ENCODE data around the gene DGKZ. TPM values are rescaled to one million over a fixed set of nuclear protein-coding genes. Genes with fewer than 3 reads are reported as not detected.

The DGKZ gene
- total and polyA plus RNA-seq, 2 donors from 2014 or later, result 48.5 to 50.6 TPM

DNA sequence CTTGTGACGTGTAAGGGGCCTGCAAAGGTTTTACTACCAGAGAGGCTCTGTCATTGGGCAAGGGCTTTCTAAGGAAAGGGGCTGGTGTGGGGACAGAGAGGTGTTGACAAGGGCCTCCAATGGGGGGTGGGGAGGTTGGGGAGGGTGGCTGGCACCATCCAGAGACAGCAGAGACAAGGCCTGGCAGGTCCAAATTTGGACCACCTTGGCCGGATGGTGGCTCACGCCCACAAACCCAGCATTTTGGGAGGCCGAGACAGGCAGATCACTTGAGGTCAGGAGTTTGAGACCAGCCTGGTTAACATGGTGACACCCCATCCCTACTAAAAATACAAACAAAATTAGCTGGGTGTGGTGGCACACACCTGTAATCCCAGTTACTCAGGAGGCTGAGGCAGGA, 46.5 kb downstream of the DGKZ start:
- Histone ChIP-seq H3K9me3 (ENCODE audit: control insufficient read depth in 2 of 3, insufficient read depth in 1 of 3, low read length in 3 of 3) (no peaks in the 10 kb centered on the region), H3K4me1 (ENCODE audit: control insufficient read depth in 2 of 3, insufficient read depth in 2 of 3, low read depth in 1 of 3, low read length in 3 of 3) (peaks cover 0 to 18% (median 4%) of the 10 kb centered on the region in 3 donors), H3K27ac (ENCODE audit: low read depth in 2 of 2, low read length in 2 of 2) (no peak overlapping the region), H3K4me3 (ENCODE audit: low read length in 3 of 3) (no peak overlapping the region), H3K27me3 (ENCODE audit: control insufficient read depth, insufficient read depth, low read length) (peaks cover 13% of the 10 kb centered on the region), H3K36me3 (ENCODE audit: control insufficient read depth in 2 of 3, insufficient read depth in 3 of 3, low read length in 3 of 3) (peaks cover 0 to 10% (median 6%) of the 10 kb centered on the region in 3 donors), H3K9ac (ENCODE audit: low read length in 3 of 3) (no peak overlapping the region)
- intact Hi-C loops (cut with DNase I), result no loop called here
- FAIRE-seq, result no peak
- no peak for DNase-seq
- no peak for TF ChIP-seq CTCF (IDR thresholded peaks at IDR 0.05; ENCODE audit: borderline replicate concordance, extremely low read depth, insufficient read depth)

DNA sequence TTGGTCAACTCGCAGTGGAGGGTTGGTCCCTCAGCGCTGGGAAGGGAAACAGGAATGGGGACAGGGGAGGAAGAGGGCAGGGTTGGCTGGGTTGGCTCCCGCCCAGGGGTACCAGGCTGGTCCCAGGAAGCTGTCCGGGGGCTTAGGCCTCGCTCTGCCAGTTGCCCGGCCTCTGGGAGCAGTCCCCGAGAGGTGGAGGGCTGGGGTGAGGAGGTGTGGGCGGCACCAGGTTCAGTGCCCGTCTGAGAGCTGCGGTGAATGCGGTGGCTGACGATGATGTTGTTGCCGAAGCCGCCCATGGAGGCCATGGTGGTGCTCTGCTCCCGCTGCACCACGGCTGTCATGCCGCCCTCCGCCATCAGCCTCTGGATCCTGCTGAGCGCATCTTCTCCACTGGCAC, 50.3 kb downstream of the DGKZ start:
- no peak for FAIRE-seq
- intact Hi-C loops (cut with DNase I), result no loop called here

DNA sequence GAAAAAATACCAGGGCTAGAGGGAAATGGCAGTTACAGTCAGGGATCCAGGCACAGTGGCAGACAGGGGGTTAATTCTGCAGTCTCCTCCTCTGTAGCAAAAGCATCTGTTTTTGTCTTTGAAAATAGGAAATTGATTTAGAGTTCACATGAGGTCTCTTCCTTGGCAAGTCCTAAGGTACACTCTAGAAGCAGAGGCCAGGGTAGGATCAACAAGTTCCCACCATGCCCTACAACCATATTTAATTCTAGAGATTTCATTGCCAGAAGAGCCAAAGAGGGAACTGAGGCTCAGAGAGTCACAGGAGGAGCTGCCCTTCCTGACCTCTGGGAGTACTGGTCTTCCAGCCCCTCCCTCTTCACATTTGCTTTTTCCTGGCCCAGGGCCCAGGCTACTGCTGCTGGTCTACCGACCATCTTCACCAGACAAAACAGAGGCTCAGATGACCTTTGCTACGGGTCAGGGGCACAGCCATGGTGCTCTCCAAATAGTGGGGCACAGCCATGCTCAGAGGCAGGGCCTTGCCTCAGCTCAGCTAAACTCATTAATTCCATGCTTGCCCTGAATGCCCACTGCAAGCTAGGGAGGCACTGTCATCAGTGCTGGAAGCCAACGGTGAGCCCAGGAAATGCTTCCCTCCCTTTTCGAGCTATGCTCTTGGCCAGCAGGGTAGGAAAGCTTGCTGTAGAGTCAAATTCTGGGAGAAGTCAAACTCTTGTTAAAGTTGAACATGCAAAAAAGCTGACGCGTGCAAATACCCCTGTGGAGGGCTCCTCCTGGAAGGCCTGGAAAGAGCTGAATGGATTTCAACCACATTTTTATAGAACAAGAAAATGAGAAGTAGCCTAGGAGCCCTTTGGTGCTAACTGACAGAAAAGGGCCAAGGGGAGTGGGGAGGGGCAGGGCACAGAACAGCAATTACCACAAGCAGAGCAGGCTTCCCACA, 56.0 kb downstream of the DGKZ start:
- Histone ChIP-seq H3K36me3 (ENCODE audit: control insufficient read depth in 2 of 3, insufficient read depth in 3 of 3, low read length in 3 of 3) (peaks cover 3 to 18% (median 13%) of the 10 kb centered on the region in 3 donors), H3K4me1 (ENCODE audit: control insufficient read depth in 2 of 3, insufficient read depth in 2 of 3, low read depth in 1 of 3, low read length in 3 of 3) (no peaks in the 10 kb centered on the region), H3K9ac (ENCODE audit: low read length in 3 of 3) (no peak overlapping the region), H3K9me3 (ENCODE audit: control insufficient read depth in 2 of 3, insufficient read depth in 1 of 3, low read length in 3 of 3) (no peaks in the 10 kb centered on the region), H3K4me3 (ENCODE audit: low read length in 3 of 3) (no peak overlapping the region), H3K27me3 (ENCODE audit: control insufficient read depth, insufficient read depth, low read length) (no peaks in the 10 kb centered on the region), H3K27ac (ENCODE audit: low read depth in 2 of 2, low read length in 2 of 2) (no peak overlapping the region)
- no peak for FAIRE-seq
- intact Hi-C loops (cut with DNase I), result no loop called here
- DNase-seq, result peak in 1 of 5 donors; percentile 17
- no peak for TF ChIP-seq CTCF (IDR thresholded peaks at IDR 0.05; ENCODE audit: borderline replicate concordance, extremely low read depth, insufficient read depth)

More for the DNA sequence above, 50.3 kb downstream of the DGKZ start:
- TF ChIP-seq CTCF (IDR thresholded peaks at IDR 0.05; ENCODE audit: borderline replicate concordance, extremely low read depth, insufficient read depth), result no peak
- H3K9me3 ChIP-seq (ENCODE audit: control insufficient read depth in 2 of 3, insufficient read depth in 1 of 3, low read length in 3 of 3), result no peaks in the 10 kb centered on the region
- H3K4me1 ChIP-seq (ENCODE audit: control insufficient read depth in 2 of 3, insufficient read depth in 2 of 3, low read depth in 1 of 3, low read length in 3 of 3), result peaks cover 0 to 6% (median 0%) of the 10 kb centered on the region in 3 donors
- H3K9ac ChIP-seq (ENCODE audit: low read length in 3 of 3), result no peak overlapping the region
- no peak overlapping the region for H3K4me3 ChIP-seq (ENCODE audit: low read length in 3 of 3)
- no peak for DNase-seq
- H3K27me3 ChIP-seq (ENCODE audit: control insufficient read depth, insufficient read depth, low read length), result no peaks in the 10 kb centered on the region
- peaks cover 0 to 13% (median 6%) of the 10 kb centered on the region in 3 donors for H3K36me3 ChIP-seq (ENCODE audit: control insufficient read depth in 2 of 3, insufficient read depth in 3 of 3, low read length in 3 of 3)
- H3K27ac ChIP-seq (ENCODE audit: low read depth in 2 of 2, low read length in 2 of 2), result no peak overlapping the region

Data from kidney (tissue), 14 donors.